HepG2 (cell line): Measurements from ENCODE around the gene SNRPD1. TPM values are rescaled to one million over a fixed set of nuclear protein-coding genes. Genes with fewer than 3 reads are reported as not detected.
A peak's percentile ranks its signal among the peaks of the same experiment; 100 is the strongest.

Experiments used
- ADNP ChIP-seq: sonication (generic); formaldehyde crosslinking; IDR thresholded peaks from 2 replicates; pipeline ENCODE4 v1.4.0; 2020; ENCODE audit warnings: missing genetic modification reagents
- FIP1L1 ChIP-seq: fragments of 200-400 bp; formaldehyde crosslinking; IDR thresholded peaks from 2 replicates; pipeline ENCODE4 v1.6.1; 2018; ENCODE audit warnings: low read depth, mild to moderate bottlenecking, low read length, moderate library complexity, borderline replicate concordance; ENCODE audit not compliant: insufficient read depth
- FOXO4 ChIP-seq: sonication (generic); formaldehyde crosslinking; conservative IDR thresholded peaks from 2 replicates; pipeline ENCODE4 v1.8.1; 2023; ENCODE audit warnings: missing genetic modification reagents
- GLI4 ChIP-seq: sonication (generic); formaldehyde crosslinking; IDR thresholded peaks from 2 replicates; pipeline ENCODE4 v1.5.1; 2020; ENCODE audit warnings: missing genetic modification reagents, mild to moderate bottlenecking, moderate library complexity, borderline replicate concordance
- MEIS2 ChIP-seq: sonication (generic); formaldehyde crosslinking; IDR thresholded peaks from 2 replicates; pipeline ENCODE4 v1.9.0; 2021; ENCODE audit warnings: mild to moderate bottlenecking, missing genetic modification reagents
- PHF8 ChIP-seq: sonication (generic); formaldehyde crosslinking; IDR thresholded peaks from 2 replicates; pipeline ENCODE4 v1.5.0; 2020; ENCODE audit warnings: missing genetic modification reagents
- RBFOX2 ChIP-seq: fragments of 200-400 bp; formaldehyde crosslinking; IDR thresholded peaks from 2 replicates; pipeline ENCODE4 v1.6.1; 2017; ENCODE audit warnings: low read depth, mild to moderate bottlenecking, low read length
- RXRA ChIP-seq: sonication (generic); formaldehyde crosslinking; IDR thresholded peaks from 2 replicates; pipeline ENCODE4 v1.5.1; 2020; ENCODE audit warnings: missing genetic modification reagents
- SRF ChIP-seq: IDR thresholded peaks from 2 replicates; pipeline ENCODE4 v1.6.1; 2011; ENCODE audit warnings: mild to moderate bottlenecking, low read depth, low read length, moderate library complexity
- TRIM24 ChIP-seq: sonication (generic); formaldehyde crosslinking; IDR thresholded peaks from 2 replicates; pipeline ENCODE4 v1.8.0; 2022; ENCODE audit warnings: mild to moderate bottlenecking, missing genetic modification reagents
- U2AF2 ChIP-seq: fragments of 200-400 bp; formaldehyde crosslinking; IDR thresholded peaks from 2 replicates; pipeline ENCODE4 v1.6.1; 2017; ENCODE audit warnings: low read depth, mild to moderate bottlenecking, low read length
- ZBTB7B ChIP-seq: sonication (generic); formaldehyde crosslinking; IDR thresholded peaks from 2 replicates; pipeline ENCODE4 v1.4.0; 2020; ENCODE audit warnings: missing genetic modification reagents
- ZNF20 ChIP-seq: sonication (generic); formaldehyde crosslinking; IDR thresholded peaks from 2 replicates; pipeline ENCODE4 v1.4.0; 2020; ENCODE audit warnings: mild to moderate bottlenecking, moderate library complexity, missing genetic modification reagents
- ZNF333 ChIP-seq: sonication (generic); formaldehyde crosslinking; IDR thresholded peaks from 2 replicates; pipeline ENCODE4 v1.4.0; 2020; ENCODE audit warnings: mild to moderate bottlenecking, missing genetic modification reagents, borderline replicate concordance
- ZNF446 ChIP-seq: sonication (generic); formaldehyde crosslinking; IDR thresholded peaks from 2 replicates; pipeline ENCODE4 v1.5.0; 2020; ENCODE audit warnings: mild to moderate bottlenecking, missing genetic modification reagents
- ZNF576 ChIP-seq: sonication (generic); formaldehyde crosslinking; IDR thresholded peaks from 2 replicates; pipeline ENCODE4 v1.4.0; 2020; ENCODE audit warnings: mild to moderate bottlenecking, missing genetic modification reagents
- ZNF597 ChIP-seq: sonication (generic); formaldehyde crosslinking; IDR thresholded peaks from 2 replicates; pipeline ENCODE4 v1.5.0; 2020; ENCODE audit warnings: missing genetic modification reagents
- polyA plus RNA-seq, 8 experiments: library from polyadenylated mRNA; depleted of rRNA in 3 of 8; stranded (reverse) in 7 of 8; unstranded in 1 of 8; fragments of >200 nt; fragmentation: Illumina TruSeq in 4 of 8; extraction: Trizol in 4 of 8; gene quantifications; 2 replicates each; pipeline versions ENCODE4 v1.2.1 to v1.2.3, GENCODE V29; 2011 to 2016; ENCODE audit warnings: low read depth in 4 of 8, missing spikeins in 1 of 8, mixed read lengths in 1 of 8; ENCODE audit not compliant: insufficient read depth in 1 of 8
- total RNA-seq, 5 experiments: library from RNA; depleted of rRNA; stranded (reverse); fragments of >200 nt; fragmentation: Illumina TruSeq; extraction: Trizol; gene quantifications; 2 replicates each; pipeline ENCODE4 v1.2.3, GENCODE V29; 2016; ENCODE audit warnings: low read depth in 1 of 5
- TF ChIP-seq, protein P1 (sequence below): sonication (generic); formaldehyde crosslinking; IDR thresholded peaks from 2 replicates; pipeline ENCODE4 v1.4.0; 2020; ENCODE audit warnings: missing genetic modification reagents
- TF ChIP-seq, protein P2 (sequence below): sonication (generic); formaldehyde crosslinking; IDR thresholded peaks from 2 replicates; pipeline ENCODE4 v1.9.0; 2022; ENCODE audit warnings: missing genetic modification reagents, mild to moderate bottlenecking, borderline replicate concordance

Gene SNRPD1
- total and polyA plus RNA-seq, 2 of the 13 experiments (the other 11 are each of a cell fraction or from before 2014, with no cell fraction given), result 22.7 to 275 TPM

DNA sequence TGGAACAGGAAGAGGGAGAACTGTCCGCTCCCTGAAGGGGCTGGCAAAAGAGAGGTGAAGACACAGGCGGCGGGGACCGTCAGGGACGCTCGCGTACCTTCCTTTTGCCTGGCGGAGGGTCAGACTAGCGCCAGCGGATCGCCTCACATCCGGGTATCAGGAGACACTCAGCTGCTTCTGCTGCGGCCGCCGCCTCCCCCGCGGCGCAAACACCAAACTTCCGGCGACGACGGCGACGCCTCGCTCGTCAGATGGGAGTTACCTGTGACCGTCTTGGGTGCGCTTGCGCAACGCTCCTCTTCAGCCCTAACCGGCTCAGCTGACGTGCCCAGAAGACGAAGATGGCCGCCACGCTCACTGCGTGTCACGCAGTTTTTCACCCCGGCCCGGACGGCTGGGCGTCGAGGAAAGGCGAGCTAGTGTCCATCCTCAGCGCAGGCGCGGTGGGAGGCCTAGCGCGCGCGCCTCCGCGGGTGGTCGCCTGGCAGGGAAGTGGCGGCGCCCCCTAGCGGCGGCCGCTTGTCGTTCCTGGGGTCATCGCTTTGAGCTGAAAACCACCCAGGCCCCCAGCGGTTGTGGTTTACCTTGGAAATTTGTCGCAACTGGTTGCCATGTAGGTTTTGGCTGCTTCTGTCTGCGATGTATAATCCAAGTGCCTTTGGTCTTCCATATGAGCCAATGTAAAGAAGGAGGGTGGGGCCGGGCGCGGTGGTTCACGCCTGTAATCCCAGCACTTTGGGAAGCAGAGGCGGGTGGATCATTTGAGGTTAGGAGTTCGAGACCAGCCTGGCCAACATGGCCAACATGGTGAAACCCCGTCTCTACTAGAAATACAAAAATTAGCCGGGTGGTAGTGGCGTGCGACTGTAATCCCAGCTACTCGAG, 11.3 kb upstream of the SNRPD1 start, which contains the start of gene ESCO1 (continued):
- TF ChIP-seq, protein P1, sequence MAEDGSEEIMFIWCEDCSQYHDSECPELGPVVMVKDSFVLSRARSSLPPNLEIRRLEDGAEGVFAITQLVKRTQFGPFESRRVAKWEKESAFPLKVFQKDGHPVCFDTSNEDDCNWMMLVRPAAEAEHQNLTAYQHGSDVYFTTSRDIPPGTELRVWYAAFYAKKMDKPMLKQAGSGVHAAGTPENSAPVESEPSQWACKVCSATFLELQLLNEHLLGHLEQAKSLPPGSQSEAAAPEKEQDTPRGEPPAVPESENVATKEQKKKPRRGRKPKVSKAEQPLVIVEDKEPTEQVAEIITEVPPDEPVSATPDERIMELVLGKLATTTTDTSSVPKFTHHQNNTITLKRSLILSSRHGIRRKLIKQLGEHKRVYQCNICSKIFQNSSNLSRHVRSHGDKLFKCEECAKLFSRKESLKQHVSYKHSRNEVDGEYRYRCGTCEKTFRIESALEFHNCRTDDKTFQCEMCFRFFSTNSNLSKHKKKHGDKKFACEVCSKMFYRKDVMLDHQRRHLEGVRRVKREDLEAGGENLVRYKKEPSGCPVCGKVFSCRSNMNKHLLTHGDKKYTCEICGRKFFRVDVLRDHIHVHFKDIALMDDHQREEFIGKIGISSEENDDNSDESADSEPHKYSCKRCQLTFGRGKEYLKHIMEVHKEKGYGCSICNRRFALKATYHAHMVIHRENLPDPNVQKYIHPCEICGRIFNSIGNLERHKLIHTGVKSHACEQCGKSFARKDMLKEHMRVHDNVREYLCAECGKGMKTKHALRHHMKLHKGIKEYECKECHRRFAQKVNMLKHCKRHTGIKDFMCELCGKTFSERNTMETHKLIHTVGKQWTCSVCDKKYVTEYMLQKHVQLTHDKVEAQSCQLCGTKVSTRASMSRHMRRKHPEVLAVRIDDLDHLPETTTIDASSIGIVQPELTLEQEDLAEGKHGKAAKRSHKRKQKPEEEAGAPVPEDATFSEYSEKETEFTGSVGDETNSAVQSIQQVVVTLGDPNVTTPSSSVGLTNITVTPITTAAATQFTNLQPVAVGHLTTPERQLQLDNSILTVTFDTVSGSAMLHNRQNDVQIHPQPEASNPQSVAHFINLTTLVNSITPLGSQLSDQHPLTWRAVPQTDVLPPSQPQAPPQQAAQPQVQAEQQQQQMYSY (CRISPR knock-in tag), result peak; percentile 28; the same call in 1 of the 2 replicates
- TF ChIP-seq SRF, result no peak
- no peak; the same call in 1 of the 2 replicates for TF ChIP-seq ZNF576 (CRISPR knock-in tag)
- peak; percentile 73 for TF ChIP-seq RXRA (CRISPR knock-in tag)
- TF ChIP-seq ZNF20, result no peak
- no peak for TF ChIP-seq FOXO4 (CRISPR knock-in tag)
- TF ChIP-seq GLI4 (CRISPR knock-in tag), result 0 out of 2 replicates have a peak, but pooled peaks have one; percentile 3
- TF ChIP-seq MEIS2 (CRISPR knock-in tag), result peak; percentile 83; the same call in 1 of the 2 replicates
- TF ChIP-seq ADNP (CRISPR knock-in tag), result peak; percentile 72; the same call in 1 of the 2 replicates
- 0 out of 2 replicates have a peak, but pooled peaks have one; percentile 56 for TF ChIP-seq TRIM24 (CRISPR knock-in tag)
- TF ChIP-seq FIP1L1, result no peak
- TF ChIP-seq, protein P2, sequence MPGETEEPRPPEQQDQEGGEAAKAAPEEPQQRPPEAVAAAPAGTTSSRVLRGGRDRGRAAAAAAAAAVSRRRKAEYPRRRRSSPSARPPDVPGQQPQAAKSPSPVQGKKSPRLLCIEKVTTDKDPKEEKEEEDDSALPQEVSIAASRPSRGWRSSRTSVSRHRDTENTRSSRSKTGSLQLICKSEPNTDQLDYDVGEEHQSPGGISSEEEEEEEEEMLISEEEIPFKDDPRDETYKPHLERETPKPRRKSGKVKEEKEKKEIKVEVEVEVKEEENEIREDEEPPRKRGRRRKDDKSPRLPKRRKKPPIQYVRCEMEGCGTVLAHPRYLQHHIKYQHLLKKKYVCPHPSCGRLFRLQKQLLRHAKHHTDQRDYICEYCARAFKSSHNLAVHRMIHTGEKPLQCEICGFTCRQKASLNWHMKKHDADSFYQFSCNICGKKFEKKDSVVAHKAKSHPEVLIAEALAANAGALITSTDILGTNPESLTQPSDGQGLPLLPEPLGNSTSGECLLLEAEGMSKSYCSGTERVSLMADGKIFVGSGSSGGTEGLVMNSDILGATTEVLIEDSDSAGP (CRISPR knock-in tag), result peak; percentile 93
- peak; percentile 86; the same call in 1 of the 2 replicates for TF ChIP-seq PHF8
- peak; percentile 93 for TF ChIP-seq RBFOX2
- TF ChIP-seq U2AF2, result no peak
- TF ChIP-seq ZBTB7B, result peak; percentile 97
- peak; percentile 59; the same call in 1 of the 2 replicates for TF ChIP-seq ZNF333
- TF ChIP-seq ZNF446, result 0 out of 2 replicates have a peak, but pooled peaks have one; percentile 53
- no peak for TF ChIP-seq ZNF597
